HG03097 (cell line): ENCODE data around the gene OGDH.
"Not testable (repeated sequence)": the region's sequence is repeated elsewhere in the genome, so short reads cannot be mapped to it uniquely, and the experiment has no call there.

Experiments
- ATAC-seq: cut with Tn5 transposase; IDR thresholded peaks from one replicate; pipeline ENCODE4 v1.9.1; 2021; ENCODE audit not compliant: unreplicated experiment, low FRiP score

OGDH gene

DNA sequence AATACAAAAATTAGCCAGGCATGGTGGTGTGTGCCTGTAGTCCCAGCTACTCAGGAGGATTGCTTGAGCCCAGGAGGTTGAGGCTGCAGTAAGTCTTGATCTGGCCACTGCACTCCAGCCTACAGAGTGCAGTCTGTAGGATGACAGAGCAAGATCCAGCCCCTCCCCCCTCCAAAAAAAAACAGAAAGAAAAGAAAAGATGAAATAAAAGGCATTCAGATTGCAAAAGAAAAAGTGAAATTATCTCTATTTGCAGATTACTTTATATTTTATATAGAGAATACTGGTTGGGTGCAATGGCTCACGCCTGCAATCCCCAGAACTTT is 121.5 kb downstream of the OGDH start:
- no peak for ATAC-seq

DNA sequence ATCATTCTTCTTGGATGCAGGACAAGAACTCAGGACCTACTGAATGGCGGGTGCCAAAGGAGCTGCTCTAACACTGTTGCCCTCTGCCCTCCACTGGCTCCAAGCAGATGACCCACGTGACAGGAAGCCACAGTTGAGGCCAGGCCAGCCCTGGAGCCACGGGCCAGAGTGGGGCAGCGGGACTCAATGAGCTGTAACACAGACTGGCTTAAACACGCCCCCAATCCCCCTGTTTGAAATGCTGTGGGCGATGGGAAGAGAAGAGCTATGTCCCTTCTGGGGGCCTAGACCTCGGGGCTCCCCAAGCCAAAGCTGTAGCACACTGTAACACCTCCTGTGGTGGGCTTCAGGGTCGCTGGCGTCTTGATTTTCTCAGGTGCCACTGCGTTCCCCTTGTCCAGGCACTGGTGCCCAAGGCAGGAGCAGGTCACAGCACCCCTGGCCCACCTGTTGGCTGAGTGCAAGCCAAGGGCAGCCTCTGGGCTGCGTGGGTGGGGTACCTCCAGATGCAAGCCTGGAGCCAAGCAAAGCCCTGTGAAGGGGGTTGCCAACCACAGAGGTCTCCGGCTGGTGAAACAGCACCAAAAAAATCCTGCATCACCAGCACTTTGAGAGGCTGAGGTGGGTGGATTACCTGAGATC is 123.6 kb downstream of the OGDH start:
- ATAC-seq, result no peak

DNA sequence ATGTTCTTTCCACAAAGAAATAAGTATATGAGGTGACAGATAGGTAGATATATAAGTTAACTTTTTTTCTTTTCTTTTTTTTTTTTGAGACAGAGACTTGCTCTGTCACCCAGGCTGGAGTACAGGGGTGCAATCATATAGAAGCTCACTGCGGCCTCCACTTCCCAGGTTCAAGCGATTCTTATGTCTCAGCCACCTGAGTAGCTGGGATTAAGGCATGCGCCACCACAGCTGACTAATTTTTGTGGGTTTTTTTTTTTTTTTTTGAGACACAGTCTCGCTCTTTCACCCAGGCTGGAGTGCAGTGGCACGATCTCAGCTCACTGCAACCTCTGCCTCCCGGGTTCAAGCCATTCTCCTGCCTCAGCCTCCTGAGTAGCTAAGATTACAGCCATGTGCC is 126.5 kb downstream of the OGDH start:
- ATAC-seq, result not testable (repeated sequence)

DNA sequence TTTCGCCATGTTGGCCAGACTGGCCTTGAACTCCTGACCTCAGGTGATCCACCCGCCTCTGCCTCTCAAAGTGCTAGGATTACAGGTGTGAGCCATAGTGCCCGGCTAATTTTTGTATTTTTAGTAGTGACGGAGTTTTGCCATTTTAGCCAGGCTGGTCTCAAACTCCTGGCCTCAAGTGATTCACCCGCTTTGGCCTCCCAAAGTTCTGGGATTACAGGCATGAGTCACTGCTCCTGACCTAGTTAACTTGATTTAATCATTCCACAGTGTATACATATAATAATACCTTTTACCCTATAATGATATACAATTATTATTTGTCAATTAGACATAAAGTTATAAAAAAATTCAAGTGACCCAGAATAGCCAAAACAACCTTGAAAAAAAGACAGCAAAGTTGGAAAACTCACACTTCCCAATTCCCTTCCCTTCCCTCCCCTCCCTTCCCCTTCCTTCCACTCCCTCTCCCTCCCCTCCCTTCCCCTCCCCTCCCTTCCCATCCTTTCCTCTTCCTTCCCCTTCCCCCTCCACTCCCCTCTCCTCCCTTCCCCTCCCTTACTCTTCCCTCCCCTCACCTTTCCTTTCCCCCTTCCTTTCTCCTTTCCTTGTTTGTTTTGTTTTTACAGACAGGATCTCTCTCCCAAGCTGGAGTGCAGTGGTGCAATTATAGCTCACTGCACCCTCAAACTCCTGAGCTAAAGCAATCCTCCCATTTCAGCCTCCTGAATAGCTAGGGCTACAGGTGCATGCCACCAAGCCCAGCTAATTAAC is 127.5 kb downstream of the OGDH start:
- no peak for ATAC-seq

DNA sequence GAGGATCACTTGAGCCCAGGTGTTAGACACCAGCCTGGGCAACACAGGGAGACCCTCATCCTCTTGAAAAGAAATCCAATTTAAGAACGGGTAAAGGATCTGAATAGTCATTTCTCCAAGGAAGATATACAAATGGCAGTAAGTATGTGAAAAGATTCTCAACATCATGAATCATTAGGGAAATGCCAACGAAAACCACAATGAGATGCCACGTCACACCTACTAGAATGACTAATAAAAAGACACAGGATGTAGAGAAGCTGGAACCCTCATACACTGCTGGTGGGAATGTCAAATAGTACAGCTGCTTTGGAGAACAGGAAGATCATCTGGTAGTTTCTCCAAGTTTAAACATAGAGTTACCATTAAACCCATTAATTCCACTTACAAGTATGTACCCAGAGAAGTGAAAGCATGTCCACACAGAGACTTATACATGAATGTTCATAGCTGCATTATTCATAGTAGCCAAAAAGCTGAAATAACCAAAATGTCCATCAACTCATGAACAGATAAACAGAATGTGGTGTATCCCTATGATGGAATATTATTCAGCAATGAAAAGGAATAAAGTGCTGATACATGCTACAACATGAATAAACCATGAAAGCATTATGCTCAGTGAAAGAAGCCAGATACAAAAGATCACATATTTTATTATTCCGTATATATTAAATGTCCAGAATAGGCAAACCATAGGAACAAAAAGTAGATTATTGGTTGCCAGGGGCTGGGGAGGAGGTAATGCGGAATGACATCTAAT is 129.2 kb downstream of the OGDH start:
- ATAC-seq, result peak; percentile 64

DNA sequence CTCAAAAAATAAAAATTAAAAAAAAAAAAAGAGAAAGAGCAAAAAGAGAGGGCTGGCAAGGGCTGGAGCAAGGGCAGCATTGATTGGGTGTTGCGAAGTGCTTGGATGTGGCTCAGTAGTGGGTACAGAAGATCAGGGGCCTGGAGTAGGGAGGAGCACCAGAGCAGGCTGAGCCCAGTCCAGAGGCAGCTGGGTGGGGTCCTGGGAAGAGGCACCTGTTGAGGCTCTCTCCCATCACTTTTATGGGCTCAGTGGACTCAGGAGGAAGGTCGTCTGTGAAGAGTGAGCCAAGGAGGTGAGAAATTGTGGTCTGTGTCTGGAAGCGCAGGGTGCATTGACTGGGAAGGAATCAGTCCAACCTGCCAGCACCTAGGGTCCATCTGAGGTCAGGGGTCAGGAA is 130.5 kb downstream of the OGDH start:
- ATAC-seq, result no peak

DNA sequence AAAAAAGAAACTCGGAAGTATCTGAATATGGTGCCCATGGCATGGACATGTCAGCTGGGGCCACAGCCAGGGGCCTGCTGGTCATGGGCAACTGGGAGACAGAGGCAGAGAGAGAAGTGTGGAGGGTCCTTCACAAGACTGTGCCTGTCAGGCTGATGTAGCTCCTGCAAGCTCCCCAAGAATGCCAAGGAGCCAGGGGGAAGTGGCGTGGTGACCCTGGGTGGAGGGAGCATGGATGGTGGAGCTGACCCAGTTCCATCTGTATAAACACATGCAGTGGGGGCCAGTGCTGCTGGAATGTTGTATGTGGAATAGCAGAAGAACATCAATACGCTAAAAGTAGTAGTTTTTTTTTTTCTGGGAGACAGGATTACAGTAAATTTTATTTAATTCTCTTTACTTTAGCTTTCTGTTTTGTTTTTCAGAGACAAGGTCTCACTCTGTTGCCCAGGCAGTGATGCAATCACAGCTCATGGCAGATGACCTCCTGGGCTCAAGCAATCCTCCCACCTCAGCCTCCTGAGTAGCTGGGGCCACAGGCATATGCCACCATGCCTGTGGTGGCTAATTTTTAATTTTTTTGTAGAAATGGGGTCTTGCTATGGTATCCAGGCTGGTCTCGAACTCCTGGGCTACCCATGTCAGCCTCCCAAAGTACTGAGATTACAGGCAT is 131.8 kb downstream of the OGDH start:
- no peak for ATAC-seq

DNA sequence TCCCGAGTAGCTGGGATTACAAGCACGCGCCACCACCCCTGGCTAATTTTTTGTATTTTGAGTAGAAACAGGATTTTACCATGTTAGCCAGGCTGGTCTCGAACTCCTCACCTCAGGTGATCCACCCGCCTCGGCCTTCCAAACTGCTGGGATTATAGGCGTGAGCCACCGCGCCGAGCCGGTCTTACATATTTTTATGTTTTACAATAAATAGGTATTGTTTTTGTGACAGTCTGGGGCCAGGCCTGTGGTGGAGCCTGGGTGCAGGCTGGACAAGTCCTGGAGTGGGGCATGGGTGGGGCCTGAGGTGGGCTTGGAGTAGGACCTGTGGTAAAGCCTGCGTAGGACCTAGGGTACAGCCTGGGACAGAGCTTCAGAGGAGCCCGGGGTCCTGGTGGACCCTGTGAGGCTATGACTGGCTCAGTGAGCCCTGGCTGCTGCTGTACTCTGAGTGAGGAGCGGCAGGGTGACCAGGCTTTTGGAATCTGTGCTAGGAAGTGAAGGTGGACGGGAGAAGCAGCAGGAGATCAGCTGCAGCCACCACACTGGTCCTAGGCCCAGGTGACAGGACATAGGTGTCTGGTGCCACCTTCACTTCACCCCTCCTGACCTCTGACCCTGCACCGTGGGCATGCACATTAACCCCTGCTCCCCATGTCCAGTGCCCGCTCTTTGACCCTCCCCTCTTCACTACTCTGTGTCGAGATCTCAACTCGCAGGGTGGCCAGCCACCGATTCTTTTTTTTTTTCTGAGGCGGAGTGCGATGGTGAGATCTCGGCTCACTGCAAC is 132.6 kb downstream of the OGDH start:
- no peak for ATAC-seq

DNA sequence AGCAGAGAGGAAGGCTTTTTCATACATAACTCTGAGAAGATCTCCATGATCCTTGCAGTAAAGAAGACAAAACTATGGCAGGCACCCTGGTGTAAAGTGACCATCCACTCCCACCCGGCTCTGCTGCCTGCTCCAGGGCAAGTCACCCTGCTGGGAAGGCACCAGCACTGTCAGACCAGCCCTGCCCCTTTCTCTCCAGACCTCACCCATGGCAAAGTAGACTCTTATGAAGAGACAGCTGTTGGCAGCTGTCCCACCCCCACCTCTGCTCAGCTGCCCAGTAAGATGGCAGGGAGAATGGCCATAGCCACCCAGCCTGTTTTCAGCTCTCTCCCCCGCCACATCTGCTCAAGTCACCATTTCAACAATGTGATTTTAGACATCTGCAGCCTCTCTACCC is 133.6 kb downstream of the OGDH start:
- no peak for ATAC-seq

DNA sequence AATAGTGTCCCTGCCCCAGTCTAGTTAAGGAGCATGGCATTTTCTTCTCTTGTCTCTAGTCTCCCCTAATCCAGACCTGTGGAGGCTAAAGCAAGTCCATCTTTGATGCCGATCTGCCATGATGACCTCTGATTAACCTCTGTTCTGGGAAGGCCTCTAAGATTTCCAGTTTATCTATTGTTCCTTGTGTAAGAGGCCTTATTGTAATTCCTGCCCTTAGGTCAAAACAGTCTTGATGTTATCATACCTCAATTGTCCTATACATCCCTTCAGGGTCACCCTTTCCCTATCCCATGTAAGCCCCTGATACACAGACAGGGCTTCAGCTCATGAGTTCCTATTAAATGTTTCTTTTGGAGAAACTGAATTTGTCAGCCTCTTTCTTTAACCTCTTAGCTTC is 137.3 kb downstream of the OGDH start:
- no peak for ATAC-seq

DNA sequence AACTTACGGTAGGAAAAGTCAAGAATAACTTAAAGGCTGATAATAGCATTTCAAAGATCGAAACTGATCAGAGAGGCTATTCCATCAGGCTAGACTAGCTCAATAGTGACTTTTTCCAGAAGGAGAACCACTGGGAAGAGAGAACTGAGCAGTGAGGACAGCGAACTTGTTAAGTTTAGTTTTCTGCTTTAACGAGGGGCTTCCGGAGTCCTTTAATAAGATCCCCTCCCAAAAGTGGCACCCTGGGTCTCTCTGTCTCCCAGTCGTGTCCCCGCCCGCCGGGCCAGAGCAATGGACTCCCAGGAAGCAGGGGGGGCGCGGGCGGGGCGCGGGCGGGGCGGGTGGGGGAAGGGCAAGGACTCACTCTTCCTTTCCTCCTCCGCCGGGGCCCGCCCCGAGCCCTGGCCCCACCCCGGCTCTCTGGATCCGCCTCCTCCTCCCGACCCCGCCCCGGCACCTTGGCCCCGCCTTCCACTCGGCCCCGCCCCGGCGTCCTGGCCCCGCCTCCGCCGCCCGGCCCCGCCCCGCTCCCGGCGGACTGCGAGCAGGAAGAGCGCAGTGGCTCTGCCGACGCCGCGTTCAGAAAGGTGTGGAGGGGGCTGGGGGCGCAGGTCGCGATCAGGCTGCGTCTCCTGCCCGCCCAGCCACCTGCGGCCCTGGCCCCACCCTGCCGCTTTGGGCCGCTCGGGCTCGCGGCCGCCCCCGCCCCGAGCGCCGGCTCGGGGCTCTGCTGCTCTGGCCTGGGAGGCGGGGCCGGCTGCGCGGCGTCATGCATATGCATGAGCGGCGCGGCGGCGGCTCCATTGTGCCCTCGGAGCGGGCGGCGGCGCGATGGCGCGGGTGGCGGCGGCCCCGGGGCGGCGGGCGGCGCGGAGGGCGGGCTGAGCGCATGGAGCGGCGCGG is 141.9 kb downstream of the OGDH start, which contains the start of gene ZMIZ2:
Gene ZMIZ2, plus strand, starts transcription at position 803 of the 903 bp plus-strand sequence. CDS start 7,403 bp downstream, outside the sequence.
- peak; percentile 61 for ATAC-seq

DNA sequence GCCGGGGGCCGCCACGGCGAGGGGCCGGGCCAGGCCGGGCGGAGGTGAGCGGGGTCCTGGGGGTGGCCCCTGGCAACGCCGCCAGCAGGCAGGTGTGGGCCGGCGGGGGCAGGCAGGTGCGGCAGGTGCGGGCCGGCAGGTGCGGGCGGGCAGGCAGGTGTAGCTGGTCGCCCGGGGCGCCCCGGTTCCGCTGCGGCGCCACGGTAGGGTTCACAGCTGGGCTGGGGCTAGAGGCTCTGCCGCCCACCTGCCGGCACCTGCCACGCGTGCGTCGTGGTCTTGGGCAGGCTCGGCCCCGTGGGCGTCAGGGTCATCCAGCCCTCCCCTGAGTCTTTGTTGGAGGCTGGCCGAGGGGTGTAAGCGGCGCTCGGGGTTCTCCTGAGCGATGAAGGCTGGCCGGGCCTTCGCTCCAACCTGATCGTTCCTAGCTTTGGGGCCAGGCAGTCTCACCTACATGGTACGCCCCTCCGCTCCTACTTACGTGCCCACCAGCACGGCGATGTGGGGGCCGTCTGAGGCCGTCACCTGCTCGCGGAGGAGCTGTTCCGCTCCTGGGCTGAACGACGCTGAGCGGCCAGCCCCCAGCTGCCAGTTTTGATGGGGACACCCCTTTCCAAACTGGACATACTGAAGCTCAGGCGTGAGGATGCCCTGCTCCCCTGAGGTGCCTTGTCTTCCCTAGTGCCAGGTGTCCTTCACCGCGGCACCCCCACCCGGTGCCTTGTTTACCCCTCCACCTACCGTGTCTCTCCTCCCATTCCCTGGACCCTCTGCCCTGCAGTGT is 142.7 kb downstream of the OGDH start:
- ATAC-seq, result peak; percentile 11

DNA sequence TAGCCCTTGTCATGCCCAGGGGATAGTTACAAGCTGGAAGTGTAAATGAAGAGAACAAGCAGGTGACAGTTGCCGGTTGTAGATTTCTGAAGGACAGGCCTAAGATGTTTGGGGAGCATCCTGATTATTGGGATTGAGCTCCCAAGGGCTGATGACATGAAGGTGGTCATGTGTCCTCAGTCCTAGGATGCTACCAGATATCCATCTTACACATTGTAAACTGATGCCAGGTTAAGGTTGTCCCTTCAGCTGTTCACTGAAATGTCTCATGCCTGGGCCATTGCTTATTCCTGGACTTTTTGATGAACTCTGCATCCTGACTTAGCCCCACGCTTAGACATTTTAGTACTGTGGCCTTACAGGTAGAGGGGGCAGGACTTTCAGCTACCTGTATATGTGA is 143.6 kb downstream of the OGDH start:
- no peak for ATAC-seq

DNA sequence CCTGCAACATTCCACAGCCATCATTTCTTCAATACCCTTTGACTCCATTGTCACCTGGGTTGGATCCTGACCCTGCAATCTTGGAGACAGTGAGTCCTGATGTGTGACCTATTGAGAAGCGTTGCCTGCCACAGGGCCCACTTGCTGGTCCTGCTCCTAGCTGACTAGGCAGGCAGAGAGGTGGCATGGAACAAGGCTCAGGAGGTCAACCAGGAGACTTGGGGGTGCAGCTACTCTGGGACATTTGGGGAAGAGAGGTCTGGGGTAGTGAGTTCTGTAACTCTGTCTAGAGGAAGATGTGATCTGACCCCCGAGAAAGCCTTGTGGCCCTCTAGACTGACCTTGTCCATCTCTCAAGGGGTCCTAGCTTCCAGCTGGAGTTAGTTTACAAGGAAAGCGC is 144.0 kb downstream of the OGDH start:
- no peak for ATAC-seq

DNA sequence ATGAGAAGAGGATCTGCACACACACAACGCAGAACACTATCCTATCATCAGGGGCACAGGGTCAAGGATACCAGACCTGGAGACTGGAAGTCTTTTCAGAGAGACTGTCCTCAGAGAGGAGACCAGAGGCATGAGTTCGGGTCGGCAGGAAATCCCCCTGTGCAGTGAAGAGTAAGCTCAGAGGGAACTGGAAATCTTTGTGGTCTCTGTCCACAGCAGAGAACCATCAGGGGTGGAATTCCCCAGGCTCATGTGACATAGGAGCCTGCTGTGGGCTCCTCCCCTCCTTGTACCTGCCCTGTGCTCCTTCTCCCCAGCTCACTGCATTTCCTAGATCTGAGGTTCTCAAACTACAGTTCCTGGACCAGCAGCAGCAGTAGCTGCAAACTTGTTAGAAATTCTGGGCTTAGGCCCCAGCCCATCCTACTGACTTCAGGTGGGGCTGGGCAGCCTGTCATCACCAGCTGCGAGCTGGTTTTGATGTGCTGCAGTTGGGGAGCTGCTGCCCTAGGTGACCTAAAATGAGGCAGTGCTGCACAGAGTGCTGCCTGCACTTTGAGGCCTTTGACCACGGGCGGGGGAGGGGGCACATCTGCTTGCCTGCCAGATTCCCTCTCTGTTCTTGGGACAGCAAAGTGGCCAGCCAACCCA is 144.6 kb downstream of the OGDH start:
- peak; percentile 41 for ATAC-seq

DNA sequence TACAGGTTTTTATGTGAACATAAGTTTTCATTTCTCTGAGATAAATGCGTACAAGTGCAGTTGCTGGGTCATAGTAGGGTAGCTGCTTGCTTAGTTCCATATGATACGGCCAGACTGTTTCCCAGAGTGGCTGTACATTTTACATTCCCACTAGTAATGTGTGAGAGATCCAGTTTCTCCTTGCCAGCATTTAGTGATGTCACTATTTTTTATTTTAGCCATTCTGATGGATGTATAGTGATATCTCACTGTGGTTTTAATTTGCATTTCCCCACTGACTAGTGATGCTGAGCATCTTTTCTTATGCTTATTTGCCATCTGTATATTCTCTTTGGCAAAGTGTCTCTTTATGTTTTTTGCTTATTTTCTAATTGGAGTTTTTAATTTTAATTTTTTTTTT is 146.4 kb downstream of the OGDH start:
- ATAC-seq, result no peak

DNA sequence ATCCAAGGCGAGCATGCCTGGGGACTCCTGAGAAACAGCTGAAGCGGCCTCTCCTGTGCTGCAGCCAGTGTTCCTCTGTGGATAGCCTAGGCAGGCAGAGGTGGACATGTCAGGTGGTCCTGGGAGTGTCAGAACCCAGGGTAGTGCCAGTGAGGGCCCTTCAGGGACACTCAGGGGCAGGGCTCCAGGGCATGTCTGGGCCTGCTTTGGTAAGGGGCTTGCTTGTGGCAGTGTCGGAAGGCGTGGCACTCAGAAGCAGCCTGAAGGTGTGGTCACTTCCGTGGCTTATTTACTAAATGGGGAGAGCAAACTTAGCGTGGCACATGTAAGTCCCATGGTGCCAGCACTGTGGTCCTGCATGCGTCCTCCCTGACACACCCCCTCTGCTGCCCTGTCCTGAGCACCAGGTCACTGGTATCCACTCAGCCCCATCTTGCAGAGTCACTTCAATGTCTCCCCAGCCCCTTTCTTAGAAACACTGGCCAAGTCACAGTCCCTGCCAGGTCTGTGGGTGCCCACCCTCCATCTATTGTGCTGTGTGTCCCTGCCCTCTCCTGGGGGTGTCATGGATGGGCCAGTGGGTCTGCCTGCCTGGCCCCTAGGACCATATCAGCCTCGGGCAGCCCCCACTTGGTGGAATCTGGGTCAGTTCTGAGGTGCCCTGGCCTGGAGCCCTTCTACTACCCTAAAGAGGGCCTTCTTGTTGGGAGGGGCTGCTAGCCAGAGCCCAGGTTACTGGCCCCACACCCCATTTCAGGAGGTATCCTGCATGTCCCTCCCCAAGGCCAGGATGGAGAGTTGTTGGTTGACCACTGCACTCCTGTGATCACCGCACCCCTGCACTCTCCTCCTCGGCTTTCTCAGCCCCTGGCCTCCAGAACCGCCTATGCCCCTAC is 148.6 kb downstream of the OGDH start:
- no peak for ATAC-seq
